ENCODE results near the gene SAP30L. TPM values are rescaled to one million over a fixed set of nuclear protein-coding genes. Genes with fewer than 3 reads are reported as not detected.

SAP30L gene
- total and polyA plus RNA-seq, 7 experiments from 2014 or later, result 18.1 to 45.7 (median 34.7) TPM

GRCh38 chr5:154402611-154403010, 43.2 kb upstream of the SAP30L start:
- H3K36me3 Mint-ChIP-seq, result no peaks in the 10 kb centered on the region
- DNase-seq, result no peak
- no peak overlapping the region for H3K4me3 Mint-ChIP-seq
- ChIA-PET CTCF (no interaction called here), POLR2A (no interaction called here)
- ATAC-seq, result no peak
- peaks cover 0 to 15% (median 10%) of the 10 kb centered on the region in 7 donors for H3K4me1 Mint-ChIP-seq
- no peaks in the 10 kb centered on the region for H3K36me3 ChIP-seq (ENCODE audit: control insufficient read depth in 2 of 3, insufficient read depth in 3 of 3, low read length in 3 of 3)
- H3K27me3 ChIP-seq (ENCODE audit: control insufficient read depth in 2 of 2, insufficient read depth in 2 of 2, low read length in 2 of 2), result no peaks in the 10 kb centered on the region
- no peak overlapping the region for H3K4me3 ChIP-seq (ENCODE audit: low read length)
- no peak overlapping the region for H3K27ac Mint-ChIP-seq
- no peak overlapping the region for H3K27ac ChIP-seq (ENCODE audit: low read depth, low read length)
- peaks cover 4 to 8% of the 10 kb centered on the region in 2 donors for H3K4me1 ChIP-seq (ENCODE audit: control insufficient read depth in 2 of 2, insufficient read depth in 2 of 2, low read length in 2 of 2)
- H3K27me3 Mint-ChIP-seq, result no peaks in the 10 kb centered on the region
- no peaks in the 10 kb centered on the region for H3K9me3 Mint-ChIP-seq
- H3K9me3 ChIP-seq (ENCODE audit: control insufficient read depth in 2 of 3, low read length in 3 of 3), result no peaks in the 10 kb centered on the region
- intact Hi-C loops (cut with micrococcal nuclease), result no loop called here

GRCh38 chr5:154403234-154403633, 42.6 kb upstream of the SAP30L start:
- no peaks in the 10 kb centered on the region for H3K9me3 ChIP-seq (ENCODE audit: control insufficient read depth in 2 of 3, low read length in 3 of 3)
- intact Hi-C loops (cut with micrococcal nuclease), result no loop called here

GRCh38 chr5:154403776-154404387, 41.9 kb upstream of the SAP30L start:
- ATAC-seq (no peak), DNase-seq (no peak)
- H3K36me3 Mint-ChIP-seq, result peaks cover 0 to 3% (median 0%) of the 10 kb centered on the region in 5 donors
- intact Hi-C loops (cut with micrococcal nuclease), result loop anchor here in 1 of 2 donors (1.0 kb wide), 1 partner anchor 365 kb away; no protein-coding TSS in a partner anchor
- peak overlapping the region in 3 of 10 donors; percentile 35 to 72 (median 55) for H3K4me3 Mint-ChIP-seq
- no peaks in the 10 kb centered on the region for H3K27me3 Mint-ChIP-seq
- Histone ChIP-seq H3K4me3 (ENCODE audit: low read length) (no peak overlapping the region), H3K27me3 (ENCODE audit: control insufficient read depth in 2 of 2, insufficient read depth in 2 of 2, low read length in 2 of 2) (no peaks in the 10 kb centered on the region), H3K9me3 (ENCODE audit: control insufficient read depth in 2 of 3, low read length in 3 of 3) (no peaks in the 10 kb centered on the region), H3K27ac (ENCODE audit: low read depth, low read length) (no peak overlapping the region), H3K36me3 (ENCODE audit: control insufficient read depth in 2 of 3, insufficient read depth in 3 of 3, low read length in 3 of 3) (no peaks in the 10 kb centered on the region), H3K4me1 (ENCODE audit: control insufficient read depth in 2 of 2, insufficient read depth in 2 of 2, low read length in 2 of 2) (peaks cover 4 to 8% of the 10 kb centered on the region in 2 donors)
- H3K27ac Mint-ChIP-seq, result peak overlapping the region in 3 of 9 donors; percentile 25 to 67 (median 32)
- CTCF ChIA-PET, result interaction anchor here (0.9 to 2.8 kb wide), 7 partner anchors 222 to 432 kb away, joined by 3 to 45 read pairs (median 9); no protein-coding TSS in a partner anchor
- H3K9me3 Mint-ChIP-seq, result no peaks in the 10 kb centered on the region
- POLR2A ChIA-PET, result no interaction called here
- peaks cover 0 to 15% (median 10%) of the 10 kb centered on the region in 7 donors for H3K4me1 Mint-ChIP-seq

More at GRCh38 chr5:154403234-154403633, 42.6 kb upstream of the SAP30L start:
- H3K27ac ChIP-seq (ENCODE audit: low read depth, low read length), result no peak overlapping the region
- ChIA-PET CTCF (no interaction called here), POLR2A (no interaction called here)
- H3K9me3 Mint-ChIP-seq, result no peaks in the 10 kb centered on the region
- H3K36me3 ChIP-seq (ENCODE audit: control insufficient read depth in 2 of 3, insufficient read depth in 3 of 3, low read length in 3 of 3), result no peaks in the 10 kb centered on the region
- H3K4me3 ChIP-seq (ENCODE audit: low read length), result no peak overlapping the region
- no peak for ATAC-seq
- H3K36me3 Mint-ChIP-seq, result peaks cover 0 to 3% (median 0%) of the 10 kb centered on the region in 5 donors
- DNase-seq, result no peak
- H3K4me1 Mint-ChIP-seq, result peaks cover 0 to 15% (median 10%) of the 10 kb centered on the region in 7 donors
- no peaks in the 10 kb centered on the region for H3K27me3 ChIP-seq (ENCODE audit: control insufficient read depth in 2 of 2, insufficient read depth in 2 of 2, low read length in 2 of 2)
- no peaks in the 10 kb centered on the region for H3K27me3 Mint-ChIP-seq
- H3K4me3 Mint-ChIP-seq, result no peak overlapping the region
- H3K27ac Mint-ChIP-seq, result no peak overlapping the region
- peaks cover 4 to 8% of the 10 kb centered on the region in 2 donors for H3K4me1 ChIP-seq (ENCODE audit: control insufficient read depth in 2 of 2, insufficient read depth in 2 of 2, low read length in 2 of 2)

GRCh38 chr5:154405078-154405792, 40.6 kb upstream of the SAP30L start:
- intact Hi-C loops (cut with micrococcal nuclease), result loop anchor here (1.0 to 5.0 kb wide), 5 partner anchors 42 to 431 kb away; partner anchors contain the start of gene SAP30L (in 1 of the 2)
- Histone ChIP-seq H3K27ac (ENCODE audit: low read depth, low read length) (no peak overlapping the region), H3K36me3 (ENCODE audit: control insufficient read depth in 2 of 3, insufficient read depth in 3 of 3, low read length in 3 of 3) (no peaks in the 10 kb centered on the region), H3K4me1 (ENCODE audit: control insufficient read depth in 2 of 2, insufficient read depth in 2 of 2, low read length in 2 of 2) (peaks cover 4 to 8% of the 10 kb centered on the region in 2 donors), H3K4me3 (ENCODE audit: low read length) (peak overlapping the region; percentile 33), H3K9me3 (ENCODE audit: control insufficient read depth in 2 of 3, low read length in 3 of 3) (no peaks in the 10 kb centered on the region), H3K27me3 (ENCODE audit: control insufficient read depth in 2 of 2, insufficient read depth in 2 of 2, low read length in 2 of 2) (no peaks in the 10 kb centered on the region)
- POLR2A ChIA-PET, result interaction anchor here (0.8 kb wide), 1 partner anchor 326 kb away, joined by 3 read pairs; no protein-coding TSS in a partner anchor
- Mint-ChIP-seq H3K4me1 (peaks cover 0 to 15% (median 10%) of the 10 kb centered on the region in 7 donors), H3K4me3 (peak overlapping the region; percentile 35 to 80 (median 65)), H3K27me3 (no peaks in the 10 kb centered on the region), H3K27ac (peak overlapping the region in 3 of 9 donors; percentile 18 to 73 (median 32)), H3K9me3 (no peaks in the 10 kb centered on the region), H3K36me3 (peaks cover 0 to 7% (median 0%) of the 10 kb centered on the region in 5 donors)
- CTCF ChIA-PET, result interaction anchor here (0.6 to 2.8 kb wide), 13 partner anchors 8 to 434 kb away, joined by 3 to 45 read pairs (median 4); no protein-coding TSS in a partner anchor
- peak; percentile 31 to 75 (median 61) for DNase-seq
- peak; percentile 96 for ATAC-seq

GRCh38 chr5:154406231-154406630, 39.6 kb upstream of the SAP30L start:
- Mint-ChIP-seq H3K9me3 (no peaks in the 10 kb centered on the region), H3K36me3 (peaks cover 0 to 14% (median 2%) of the 10 kb centered on the region in 5 donors), H3K4me1 (peaks cover 0 to 15% (median 10%) of the 10 kb centered on the region in 7 donors), H3K27me3 (no peaks in the 10 kb centered on the region), H3K27ac (no peak overlapping the region), H3K4me3 (no peak overlapping the region)
- Histone ChIP-seq H3K9me3 (ENCODE audit: control insufficient read depth in 2 of 3, low read length in 3 of 3) (no peaks in the 10 kb centered on the region), H3K4me3 (ENCODE audit: low read length) (no peak overlapping the region), H3K36me3 (ENCODE audit: control insufficient read depth in 2 of 3, insufficient read depth in 3 of 3, low read length in 3 of 3) (peaks cover 0 to 8% (median 0%) of the 10 kb centered on the region in 3 experiments), H3K27me3 (ENCODE audit: control insufficient read depth in 2 of 2, insufficient read depth in 2 of 2, low read length in 2 of 2) (no peaks in the 10 kb centered on the region), H3K4me1 (ENCODE audit: control insufficient read depth in 2 of 2, insufficient read depth in 2 of 2, low read length in 2 of 2) (peaks cover 4 to 8% of the 10 kb centered on the region in 2 donors), H3K27ac (ENCODE audit: low read depth, low read length) (no peak overlapping the region)
- DNase-seq (no peak), ATAC-seq (no peak)
- ChIA-PET POLR2A (no interaction called here), CTCF (interaction anchor here (2.1 to 2.8 kb wide), 2 partner anchors 332 to 334 kb away, joined by 9 to 45 read pairs; no protein-coding TSS in a partner anchor)
- intact Hi-C loops (cut with micrococcal nuclease), result loop anchor here in 1 of 2 donors (5.0 kb wide), 1 partner anchor 41 kb away; the partner anchor contains the start of gene SAP30L

GRCh38 chr5:154406826-154407225, 39.0 kb upstream of the SAP30L start:
- Mint-ChIP-seq H3K36me3 (peaks cover 0 to 20% (median 4%) of the 10 kb centered on the region in 5 donors), H3K9me3 (no peaks in the 10 kb centered on the region), H3K27ac (peak overlapping the region in 1 of 9 donors; percentile 83), H3K4me3 (no peak overlapping the region), H3K27me3 (no peaks in the 10 kb centered on the region), H3K4me1 (peaks cover 6 to 15% (median 10%) of the 10 kb centered on the region in 7 donors)
- peaks cover 4 to 8% of the 10 kb centered on the region in 2 donors for H3K4me1 ChIP-seq (ENCODE audit: control insufficient read depth in 2 of 2, insufficient read depth in 2 of 2, low read length in 2 of 2)
- ChIA-PET CTCF (no interaction called here), POLR2A (no interaction called here)
- H3K27ac ChIP-seq (ENCODE audit: low read depth, low read length), result no peak overlapping the region
- DNase-seq (no peak), ATAC-seq (no peak)
- H3K36me3 ChIP-seq (ENCODE audit: control insufficient read depth in 2 of 3, insufficient read depth in 3 of 3, low read length in 3 of 3), result peaks cover 0 to 10% (median 0%) of the 10 kb centered on the region in 3 experiments
- no peak overlapping the region for H3K4me3 ChIP-seq (ENCODE audit: low read length)
- intact Hi-C loops (cut with micrococcal nuclease), result loop anchor here in 1 of 2 donors (5.0 kb wide), 1 partner anchor 40 kb away; the partner anchor contains the start of gene SAP30L
- H3K27me3 ChIP-seq (ENCODE audit: control insufficient read depth in 2 of 2, insufficient read depth in 2 of 2, low read length in 2 of 2), result no peaks in the 10 kb centered on the region
- H3K9me3 ChIP-seq (ENCODE audit: control insufficient read depth in 2 of 3, low read length in 3 of 3), result no peaks in the 10 kb centered on the region
